GM18951 (cell line): ENCODE measurements around the gene LIPT2.
"Not testable (repeated sequence)": the region's sequence is repeated elsewhere in the genome, so short reads cannot be mapped to it uniquely, and the experiment has no call there.

Experiments used
- POLR2A ChIP-seq: IDR thresholded peaks from 4 replicates; pipeline ENCODE4 v1.6.1; 2011; ENCODE audit warnings: mild to moderate bottlenecking; ENCODE audit not compliant: insufficient read length, insufficient read depth; ENCODE audit errors: extremely low read depth
- in situ Hi-C: fragments of 300-500 bp; cut with MboI; formaldehyde crosslinking; loops from one replicate; pipeline ENCODE4 v1.12.0; 2022; ENCODE audit warnings: low sequenced_read_pairs, mixed read lengths, inconsistent platforms; ENCODE audit not compliant: unreplicated experiment

LIPT2 gene

GRCh38 chr11:74492974-74493790, at the start of gene LIPT2:
Gene LIPT2, minus strand, starts transcription at chr11:74493724. Its CDS starts 21 bp downstream, at chr11:74493703.
- peak; percentile 85 for TF ChIP-seq POLR2A
- in situ Hi-C loops, result no loop called here

- no peak for TF ChIP-seq POLR2A
- in situ Hi-C loops, result no loop called here
Measured at GRCh38 chr11:74541466-74541865, 47.9 kb upstream of the LIPT2 start.

GRCh38 chr11:74540270-74540669, 46.7 kb upstream of the LIPT2 start:
- TF ChIP-seq POLR2A, result no peak
- in situ Hi-C loops, result no loop called here

GRCh38 chr11:74538680-74539079, 45.2 kb upstream of the LIPT2 start:
- TF ChIP-seq POLR2A, result no peak
- in situ Hi-C loops, result no loop called here

- in situ Hi-C loops, result no loop called here
- no peak for TF ChIP-seq POLR2A
Measured at GRCh38 chr11:74535371-74536160, 42.0 kb upstream of the LIPT2 start.

- in situ Hi-C loops, result not testable (repeated sequence)
Measured at GRCh38 chr11:74534946-74535275, 41.4 kb upstream of the LIPT2 start.

GRCh38 chr11:74534216-74534945, 40.9 kb upstream of the LIPT2 start:
- in situ Hi-C loops, result no loop called here
- no peak for TF ChIP-seq POLR2A

GRCh38 chr11:74533421-74533820, 39.9 kb upstream of the LIPT2 start:
- in situ Hi-C loops, result no loop called here
- no peak for TF ChIP-seq POLR2A

GRCh38 chr11:74532501-74533246, 39.1 kb upstream of the LIPT2 start:
- in situ Hi-C loops, result no loop called here
- no peak for TF ChIP-seq POLR2A

- in situ Hi-C loops, result no loop called here
- TF ChIP-seq POLR2A, result no peak
Measured at GRCh38 chr11:74524978-74525377, 31.5 kb upstream of the LIPT2 start.

- TF ChIP-seq POLR2A, result no peak
- in situ Hi-C loops, result no loop called here
Measured at GRCh38 chr11:74524501-74524900, 31.0 kb upstream of the LIPT2 start.

- in situ Hi-C loops, result no loop called here
Measured at GRCh38 chr11:74522776-74523175, 29.3 kb upstream of the LIPT2 start.

More at GRCh38 chr11:74522776-74523175, 29.3 kb upstream of the LIPT2 start:
- TF ChIP-seq POLR2A, result no peak
